ENCODE measurements around the gene USP40. TPM values are rescaled to one million over a fixed set of nuclear protein-coding genes. Genes with fewer than 3 reads are reported as not detected.

USP40 gene
- total RNA-seq, 5 donors from 2014 or later (not counting 1 experiment from before 2014, with no cell fraction given): 17.3 to 24.5 (median 20.4) TPM

DNA sequence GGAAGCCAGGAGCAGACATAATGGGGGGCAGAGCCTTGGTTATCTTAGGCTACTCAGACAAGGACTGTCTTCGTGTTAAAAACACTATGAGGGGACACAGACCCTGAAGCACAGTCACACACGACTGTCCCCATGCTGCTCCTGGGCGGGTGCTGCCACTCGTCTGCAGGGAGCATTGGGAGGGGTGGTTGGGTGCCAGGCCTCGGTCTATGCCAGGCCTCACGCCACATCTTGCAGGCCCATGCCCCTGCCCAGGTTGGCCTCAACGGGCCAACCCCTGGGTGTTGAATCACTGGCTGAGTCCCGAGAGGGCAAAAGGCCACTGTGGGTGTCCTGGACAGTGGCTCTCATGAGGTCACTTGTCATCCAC is 97.9 kb downstream of the USP40 start:
- Mint-ChIP-seq H3K4me1 (no peaks in the 10 kb centered on the region), H3K4me3 (no peak overlapping the region), H3K36me3 (peaks cover 68% of the 10 kb centered on the region), H3K27me3 (no peaks in the 10 kb centered on the region), H3K27ac (no peak overlapping the region), H3K9me3 (peaks cover 0 to 4% (median 0%) of the 10 kb centered on the region in 3 donors)
- H3K4me1 ChIP-seq (ENCODE audit: control insufficient read depth in 1 of 2, extremely low read depth in 1 of 2, insufficient read depth in 2 of 2, low read length in 2 of 2): no peaks in the 10 kb centered on the region
- 93% methylated on average over 7 of the region's 8 CpGs for WGBS (ENCODE audit: insufficient coverage)
- H3K9me3 ChIP-seq: no peaks in the 10 kb centered on the region
- H3K27me3 ChIP-seq (replicated peaks in 1 of 2; ENCODE audit: control insufficient read depth in 2 of 2, extremely low read depth in 1 of 2, insufficient read depth in 2 of 2, low read length in 1 of 2): no peaks in the 10 kb centered on the region
- no peak for DNase-seq
- H3K4me3 ChIP-seq (ENCODE audit: control insufficient read depth in 1 of 2, extremely low read depth in 1 of 2, low read length in 1 of 2): no peak overlapping the region
- no peak for ATAC-seq (replicated peaks in 1 of 4)
- POLR2A ChIA-PET: interaction anchor here (0.5 to 0.6 kb wide), 2 partner anchors 216 to 365 kb away, joined by 3 to 9 read pairs; no protein-coding TSS in a partner anchor
- H3K36me3 ChIP-seq (ENCODE audit: control insufficient read depth in 2 of 2, extremely low read depth in 1 of 2, insufficient read depth in 1 of 2, low read length in 1 of 2): peaks cover 33 to 88% of the 10 kb centered on the region in 2 donors
- CTCF ChIA-PET: no interaction called here
- H3K27ac ChIP-seq (ENCODE audit: low read length): no peak overlapping the region

DNA sequence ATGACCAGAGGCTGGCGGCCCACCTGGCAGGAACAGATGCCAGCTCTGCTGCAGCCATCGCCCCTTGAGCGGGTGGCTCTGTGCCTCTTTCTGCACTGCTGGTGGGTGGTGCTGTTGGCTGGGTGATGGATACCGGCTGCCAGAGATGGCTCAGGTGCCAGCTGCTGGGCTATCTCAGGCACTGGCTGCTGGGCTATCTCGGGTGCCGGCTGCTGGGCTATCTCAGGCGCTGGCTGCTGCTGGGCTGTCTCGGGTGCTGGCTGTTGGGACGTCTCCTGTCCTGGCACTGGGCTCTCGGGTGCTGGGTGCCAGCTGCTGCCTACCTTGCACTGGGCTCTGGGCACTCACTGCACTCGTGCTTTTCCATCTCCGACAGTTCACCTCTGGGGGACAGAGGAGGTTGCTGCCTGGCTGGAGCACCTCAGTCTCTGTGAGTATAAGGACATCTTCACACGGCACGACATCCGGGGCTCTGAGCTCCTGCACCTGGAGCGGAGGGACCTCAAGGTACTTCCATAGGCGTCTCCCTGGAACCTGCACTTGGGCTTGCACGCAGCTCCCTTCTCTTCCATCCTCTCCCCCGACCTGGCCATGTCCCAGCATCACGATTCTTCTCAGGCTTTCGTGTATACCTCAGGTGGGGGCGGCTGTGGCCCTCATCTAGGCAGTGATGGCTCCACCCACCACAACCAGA is 98.4 kb downstream of the USP40 start:
- H3K27ac Mint-ChIP-seq: peak overlapping the region in 1 of 2 donors; percentile 28
- H3K27me3 Mint-ChIP-seq: no peaks in the 10 kb centered on the region

DNA sequence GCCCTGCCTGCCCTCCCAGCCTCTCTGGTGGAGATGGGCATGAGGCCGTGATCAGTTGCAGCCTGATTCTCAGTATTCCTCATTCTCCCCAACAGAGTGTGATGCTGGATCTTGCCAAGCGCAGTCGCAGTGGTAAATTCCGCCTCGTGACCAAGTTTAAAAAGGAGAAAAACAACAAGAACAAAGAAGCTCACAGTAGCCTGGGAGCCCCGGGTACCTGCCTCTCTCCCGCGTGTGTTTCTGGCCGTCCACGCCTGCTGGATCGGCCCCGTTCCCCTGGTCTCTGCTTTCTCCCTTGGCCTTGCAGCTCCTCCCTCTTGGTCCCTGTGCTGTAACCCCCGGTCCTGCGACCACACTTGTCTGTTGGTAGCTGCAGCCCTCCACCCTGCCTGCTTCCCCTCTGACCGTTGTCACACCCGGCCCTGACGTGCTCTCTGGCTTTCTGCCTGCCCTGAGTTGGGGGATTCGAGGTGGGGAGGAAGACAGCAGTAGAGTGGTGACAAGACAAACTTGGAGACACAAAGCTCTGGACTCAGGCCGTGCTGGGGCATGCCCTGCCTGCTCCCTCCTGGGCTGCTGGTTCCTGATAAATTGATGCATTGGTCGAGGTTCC is 99.5 kb downstream of the USP40 start:
- CTCF ChIA-PET: no interaction called here
- no peak overlapping the region for H3K27ac Mint-ChIP-seq
- POLR2A ChIA-PET: no interaction called here
- H3K27me3 ChIP-seq (replicated peaks in 1 of 2; ENCODE audit: control insufficient read depth in 2 of 2, extremely low read depth in 1 of 2, insufficient read depth in 2 of 2, low read length in 1 of 2): no peaks in the 10 kb centered on the region
- no peaks in the 10 kb centered on the region for H3K4me1 Mint-ChIP-seq
- H3K9me3 Mint-ChIP-seq: no peaks in the 10 kb centered on the region
- DNase-seq (peak in 1 of 35 experiments; percentile 1), ATAC-seq (replicated peaks in 1 of 4) (no peak)
- H3K27ac ChIP-seq (ENCODE audit: low read length): no peak overlapping the region
- H3K4me3 ChIP-seq (ENCODE audit: control insufficient read depth in 1 of 2, extremely low read depth in 1 of 2, low read length in 1 of 2): no peak overlapping the region
- H3K9me3 ChIP-seq: no peaks in the 10 kb centered on the region
- H3K36me3 Mint-ChIP-seq: peaks cover 70% of the 10 kb centered on the region
- H3K27me3 Mint-ChIP-seq: no peaks in the 10 kb centered on the region
- no peaks in the 10 kb centered on the region for H3K4me1 ChIP-seq (ENCODE audit: control insufficient read depth in 1 of 2, extremely low read depth in 1 of 2, insufficient read depth in 2 of 2, low read length in 2 of 2)
- peaks cover 32 to 96% of the 10 kb centered on the region in 2 donors for H3K36me3 ChIP-seq (ENCODE audit: control insufficient read depth in 2 of 2, extremely low read depth in 1 of 2, insufficient read depth in 1 of 2, low read length in 1 of 2)
- no peak overlapping the region for H3K4me3 Mint-ChIP-seq
- WGBS (ENCODE audit: insufficient coverage): 96% methylated on average over 16 of the region's 20 CpGs

More for the DNA sequence above, 98.4 kb downstream of the USP40 start:
- ATAC-seq (replicated peaks in 1 of 4) (no peak), DNase-seq (no peak)
- Histone ChIP-seq H3K4me1 (ENCODE audit: control insufficient read depth in 1 of 2, extremely low read depth in 1 of 2, insufficient read depth in 2 of 2, low read length in 2 of 2) (no peaks in the 10 kb centered on the region), H3K36me3 (ENCODE audit: control insufficient read depth in 2 of 2, extremely low read depth in 1 of 2, insufficient read depth in 1 of 2, low read length in 1 of 2) (peaks cover 33 to 93% of the 10 kb centered on the region in 2 donors), H3K27me3 (replicated peaks in 1 of 2; ENCODE audit: control insufficient read depth in 2 of 2, extremely low read depth in 1 of 2, insufficient read depth in 2 of 2, low read length in 1 of 2) (no peaks in the 10 kb centered on the region), H3K4me3 (ENCODE audit: control insufficient read depth in 1 of 2, extremely low read depth in 1 of 2, low read length in 1 of 2) (no peak overlapping the region), H3K9me3 (no peaks in the 10 kb centered on the region), H3K27ac (ENCODE audit: low read length) (no peak overlapping the region)
- 95% methylated on average over 22 of the region's 22 CpGs for WGBS (ENCODE audit: insufficient coverage)
- H3K4me3 Mint-ChIP-seq: no peak overlapping the region
- ChIA-PET CTCF (no interaction called here), POLR2A (interaction anchor here in 1 of 2 donors (0.5 to 0.6 kb wide), 2 partner anchors 364 to 386 kb away, joined by 3 to 9 read pairs; no protein-coding TSS in a partner anchor)
- H3K4me1 Mint-ChIP-seq: no peaks in the 10 kb centered on the region
- peaks cover 0 to 4% (median 0%) of the 10 kb centered on the region in 3 donors for H3K9me3 Mint-ChIP-seq
- peaks cover 73% of the 10 kb centered on the region for H3K36me3 Mint-ChIP-seq

DNA sequence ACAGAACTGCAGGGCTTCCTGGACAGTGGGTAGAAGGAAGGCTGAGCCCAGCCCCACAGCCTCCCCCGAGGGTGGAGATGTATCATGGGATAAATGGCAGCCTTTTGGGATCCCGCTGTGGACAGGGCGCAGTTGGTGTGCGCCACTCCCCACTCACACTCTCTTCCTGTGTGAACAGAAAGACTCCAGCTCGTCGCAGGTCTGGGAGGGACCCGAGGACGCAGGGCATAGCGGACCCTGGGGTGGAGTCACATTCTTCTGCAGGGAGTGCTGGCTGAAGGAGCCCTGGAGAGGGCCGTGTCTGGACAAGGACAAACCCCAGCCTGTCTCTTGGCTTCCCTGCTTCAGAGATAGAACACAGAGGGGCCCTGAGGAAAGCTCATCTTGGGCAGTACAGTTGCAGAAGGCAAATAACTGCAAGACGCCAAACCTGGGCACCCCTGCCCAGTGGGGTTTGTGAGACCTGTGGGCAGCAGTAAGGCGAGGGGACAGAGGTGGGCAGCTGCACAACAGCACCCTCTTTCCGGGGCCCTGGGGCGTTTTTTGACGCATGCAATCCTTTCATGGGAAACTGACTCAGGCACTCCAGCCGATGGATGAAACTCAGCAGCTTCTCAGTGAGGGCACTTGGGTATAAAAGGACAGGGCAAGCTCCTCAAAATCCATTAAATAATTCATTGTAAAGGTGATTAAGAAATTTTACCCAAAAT is 101.9 kb downstream of the USP40 start:
- H3K36me3 ChIP-seq (ENCODE audit: control insufficient read depth in 2 of 2, extremely low read depth in 1 of 2, insufficient read depth in 1 of 2, low read length in 1 of 2): peaks cover 45 to 92% of the 10 kb centered on the region in 2 donors
- Mint-ChIP-seq H3K4me1 (no peaks in the 10 kb centered on the region), H3K36me3 (peaks cover 69% of the 10 kb centered on the region), H3K4me3 (no peak overlapping the region), H3K27me3 (no peaks in the 10 kb centered on the region), H3K27ac (no peak overlapping the region), H3K9me3 (no peaks in the 10 kb centered on the region)
- ATAC-seq (replicated peaks in 1 of 4): no peak
- no peaks in the 10 kb centered on the region for H3K27me3 ChIP-seq (replicated peaks in 1 of 2; ENCODE audit: control insufficient read depth in 2 of 2, extremely low read depth in 1 of 2, insufficient read depth in 2 of 2, low read length in 1 of 2)
- no peaks in the 10 kb centered on the region for H3K4me1 ChIP-seq (ENCODE audit: control insufficient read depth in 1 of 2, extremely low read depth in 1 of 2, insufficient read depth in 2 of 2, low read length in 2 of 2)
- no peak for DNase-seq
- H3K9me3 ChIP-seq: no peaks in the 10 kb centered on the region
- no peak overlapping the region for H3K4me3 ChIP-seq (ENCODE audit: control insufficient read depth in 1 of 2, extremely low read depth in 1 of 2, low read length in 1 of 2)
- 97% methylated on average over 10 of the region's 16 CpGs for WGBS (ENCODE audit: insufficient coverage)
- H3K27ac ChIP-seq (ENCODE audit: low read length): no peak overlapping the region
- CTCF ChIA-PET: no interaction called here
- POLR2A ChIA-PET: no interaction called here

DNA sequence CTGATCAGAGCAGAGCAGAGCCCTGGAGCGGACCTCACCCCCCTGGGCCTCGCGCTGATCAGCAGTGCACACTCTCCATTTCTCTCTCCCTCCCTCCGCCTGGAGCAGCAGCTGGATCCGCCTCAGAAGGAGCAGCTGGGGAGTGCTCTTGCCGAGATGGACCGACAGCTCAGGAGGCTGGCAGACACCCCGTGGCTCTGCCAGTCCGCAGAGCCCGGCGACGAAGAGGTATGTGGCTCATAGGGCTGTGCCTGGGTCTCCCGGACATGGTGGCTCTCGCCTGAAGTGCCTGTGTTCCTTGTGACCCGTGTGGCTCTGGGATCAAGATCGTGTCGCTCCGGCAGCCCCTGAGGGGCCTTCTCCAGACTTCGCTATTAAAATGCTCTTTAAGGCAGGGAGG is 102.5 kb downstream of the USP40 start:
- Mint-ChIP-seq H3K36me3 (peaks cover 63% of the 10 kb centered on the region), H3K27ac (no peak overlapping the region), H3K9me3 (no peaks in the 10 kb centered on the region), H3K4me1 (no peaks in the 10 kb centered on the region), H3K4me3 (no peak overlapping the region), H3K27me3 (no peaks in the 10 kb centered on the region)
- WGBS (ENCODE audit: insufficient coverage): 98% methylated on average over 19 of the region's 19 CpGs
- Histone ChIP-seq H3K27ac (ENCODE audit: low read length) (no peak overlapping the region), H3K4me1 (ENCODE audit: control insufficient read depth in 1 of 2, extremely low read depth in 1 of 2, insufficient read depth in 2 of 2, low read length in 2 of 2) (no peaks in the 10 kb centered on the region), H3K9me3 (no peaks in the 10 kb centered on the region), H3K36me3 (ENCODE audit: control insufficient read depth in 2 of 2, extremely low read depth in 1 of 2, insufficient read depth in 1 of 2, low read length in 1 of 2) (peaks cover 41 to 92% of the 10 kb centered on the region in 2 donors), H3K27me3 (replicated peaks in 1 of 2; ENCODE audit: control insufficient read depth in 2 of 2, extremely low read depth in 1 of 2, insufficient read depth in 2 of 2, low read length in 1 of 2) (no peaks in the 10 kb centered on the region), H3K4me3 (ENCODE audit: control insufficient read depth in 1 of 2, extremely low read depth in 1 of 2, low read length in 1 of 2) (no peak overlapping the region)
- DNase-seq (no peak), ATAC-seq (replicated peaks in 1 of 4) (no peak)
- POLR2A ChIA-PET: no interaction called here
- CTCF ChIA-PET: no interaction called here

DNA sequence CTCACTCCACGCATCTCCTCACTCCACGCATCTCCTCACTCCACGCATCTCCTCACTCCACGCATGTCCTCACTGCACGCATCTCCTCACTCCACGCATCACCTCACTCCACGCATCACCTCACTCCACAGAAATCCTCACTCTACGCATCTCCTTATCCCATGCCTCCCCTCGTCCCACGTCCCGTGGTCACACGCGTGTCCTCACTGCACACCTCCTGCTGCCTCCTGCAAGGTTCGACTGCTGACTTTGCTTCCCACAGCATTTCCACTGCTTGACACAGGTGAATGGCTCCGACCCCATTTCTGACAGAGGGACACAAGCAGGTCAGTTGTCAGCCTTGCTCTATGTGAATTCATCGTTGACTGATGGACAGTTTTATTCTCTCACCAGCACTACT is 103.0 kb downstream of the USP40 start:
- POLR2A ChIA-PET: no interaction called here
- Histone ChIP-seq H3K9me3 (no peaks in the 10 kb centered on the region), H3K36me3 (ENCODE audit: control insufficient read depth in 2 of 2, extremely low read depth in 1 of 2, insufficient read depth in 1 of 2, low read length in 1 of 2) (peaks cover 36 to 92% of the 10 kb centered on the region in 2 donors), H3K27me3 (replicated peaks in 1 of 2; ENCODE audit: control insufficient read depth in 2 of 2, extremely low read depth in 1 of 2, insufficient read depth in 2 of 2, low read length in 1 of 2) (no peaks in the 10 kb centered on the region), H3K4me3 (ENCODE audit: control insufficient read depth in 1 of 2, extremely low read depth in 1 of 2, low read length in 1 of 2) (no peak overlapping the region), H3K27ac (ENCODE audit: low read length) (no peak overlapping the region), H3K4me1 (ENCODE audit: control insufficient read depth in 1 of 2, extremely low read depth in 1 of 2, insufficient read depth in 2 of 2, low read length in 2 of 2) (no peaks in the 10 kb centered on the region)
- H3K27ac Mint-ChIP-seq: no peak overlapping the region
- H3K36me3 Mint-ChIP-seq: peaks cover 59% of the 10 kb centered on the region
- 98% methylated on average over 14 of the region's 16 CpGs for WGBS (ENCODE audit: insufficient coverage)
- CTCF ChIA-PET: no interaction called here
- H3K4me1 Mint-ChIP-seq: no peaks in the 10 kb centered on the region
- no peaks in the 10 kb centered on the region for H3K9me3 Mint-ChIP-seq
- DNase-seq (no peak), ATAC-seq (replicated peaks in 1 of 4) (no peak)
- H3K27me3 Mint-ChIP-seq: no peaks in the 10 kb centered on the region
- H3K4me3 Mint-ChIP-seq: no peak overlapping the region

Data from T-cell (primary cell).